ENCODE data around the gene PKD1L1. TPM values are rescaled to one million over a fixed set of nuclear protein-coding genes. Genes with fewer than 3 reads are reported as not detected.

The PKD1L1 gene
- polyA plus RNA-seq, 1 of the 3 experiments (the other 2 are of a cell fraction), result 0.10 TPM

- H3F3A ChIP-seq (replicated peaks; ENCODE audit: insufficient read depth), result no peaks in the 10 kb centered on the region
- H3K4me3 ChIP-seq (ENCODE audit: low read depth in 2 of 2, low read length in 1 of 2), result no peak overlapping the region
- peak overlapping the region; percentile 6 to 88; a peak in 2 of 4 replicates for H3K27ac ChIP-seq (ENCODE audit: low read depth in 2 of 2, low read length in 1 of 2)
- no peaks in the 10 kb centered on the region for H3K9me3 ChIP-seq
- ChIA-PET CTCF (interaction anchor here (0.5 to 1.0 kb wide), 3 partner anchors 24 to 241 kb away, joined by 3 to 5 read pairs (median 4); no protein-coding TSS in a partner anchor), POLR2A (no interaction called here)
- H3K4me2 ChIP-seq, result peak overlapping the region; percentile 27
- peak overlapping the region; percentile 14; the same call in 1 of the 2 replicates for H2AFZ ChIP-seq (ENCODE audit: low read depth)
- H3K27me3 ChIP-seq (ENCODE audit: insufficient read depth), result no peaks in the 10 kb centered on the region
- TF ChIP-seq CHD2 (IDR thresholded peaks at IDR 0.05; ENCODE audit: low read length, partially characterized antibody) (no peak), FOXJ3 (CRISPR knock-in tag; IDR thresholded peaks at IDR 0.05) (no peak), SIN3A (IDR thresholded peaks at IDR 0.05; ENCODE audit: borderline replicate concordance, low read depth, low read length) (no peak), FOSL2 (IDR thresholded peaks at IDR 0.05; ENCODE audit: borderline replicate concordance, low read depth) (no peak), TEAD4 (IDR thresholded peaks at IDR 0.05; ENCODE audit: borderline replicate concordance, insufficient read depth) (no peak), EP300 (IDR thresholded peaks at IDR 0.05; ENCODE audit: borderline replicate concordance in 1 of 2, low read depth in 1 of 2, low read length in 1 of 2) (no peak), RXRA (IDR thresholded peaks at IDR 0.05; ENCODE audit: borderline replicate concordance, low read depth) (no peak), REST (IDR thresholded peaks at IDR 0.05; ENCODE audit: low read depth, low read length) (no peak), GABPA (IDR thresholded peaks at IDR 0.05; ENCODE audit: low read depth) (no peak), FOXM1 (IDR thresholded peaks at IDR 0.05; ENCODE audit: low read depth) (no peak)
- TF ChIP-seq, protein P1, sequence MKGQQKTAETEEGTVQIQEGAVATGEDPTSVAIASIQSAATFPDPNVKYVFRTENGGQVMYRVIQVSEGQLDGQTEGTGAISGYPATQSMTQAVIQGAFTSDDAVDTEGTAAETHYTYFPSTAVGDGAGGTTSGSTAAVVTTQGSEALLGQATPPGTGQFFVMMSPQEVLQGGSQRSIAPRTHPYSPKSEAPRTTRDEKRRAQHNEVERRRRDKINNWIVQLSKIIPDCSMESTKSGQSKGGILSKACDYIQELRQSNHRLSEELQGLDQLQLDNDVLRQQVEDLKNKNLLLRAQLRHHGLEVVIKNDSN (IDR thresholded peaks at IDR 0.05; ENCODE audit: borderline replicate concordance, low read depth), result no peak
- TF ChIP-seq, protein P2, sequence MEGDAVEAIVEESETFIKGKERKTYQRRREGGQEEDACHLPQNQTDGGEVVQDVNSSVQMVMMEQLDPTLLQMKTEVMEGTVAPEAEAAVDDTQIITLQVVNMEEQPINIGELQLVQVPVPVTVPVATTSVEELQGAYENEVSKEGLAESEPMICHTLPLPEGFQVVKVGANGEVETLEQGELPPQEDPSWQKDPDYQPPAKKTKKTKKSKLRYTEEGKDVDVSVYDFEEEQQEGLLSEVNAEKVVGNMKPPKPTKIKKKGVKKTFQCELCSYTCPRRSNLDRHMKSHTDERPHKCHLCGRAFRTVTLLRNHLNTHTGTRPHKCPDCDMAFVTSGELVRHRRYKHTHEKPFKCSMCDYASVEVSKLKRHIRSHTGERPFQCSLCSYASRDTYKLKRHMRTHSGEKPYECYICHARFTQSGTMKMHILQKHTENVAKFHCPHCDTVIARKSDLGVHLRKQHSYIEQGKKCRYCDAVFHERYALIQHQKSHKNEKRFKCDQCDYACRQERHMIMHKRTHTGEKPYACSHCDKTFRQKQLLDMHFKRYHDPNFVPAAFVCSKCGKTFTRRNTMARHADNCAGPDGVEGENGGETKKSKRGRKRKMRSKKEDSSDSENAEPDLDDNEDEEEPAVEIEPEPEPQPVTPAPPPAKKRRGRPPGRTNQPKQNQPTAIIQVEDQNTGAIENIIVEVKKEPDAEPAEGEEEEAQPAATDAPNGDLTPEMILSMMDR (IDR thresholded peaks at IDR 0.05), result no peak
- TF ChIP-seq, protein P3, sequence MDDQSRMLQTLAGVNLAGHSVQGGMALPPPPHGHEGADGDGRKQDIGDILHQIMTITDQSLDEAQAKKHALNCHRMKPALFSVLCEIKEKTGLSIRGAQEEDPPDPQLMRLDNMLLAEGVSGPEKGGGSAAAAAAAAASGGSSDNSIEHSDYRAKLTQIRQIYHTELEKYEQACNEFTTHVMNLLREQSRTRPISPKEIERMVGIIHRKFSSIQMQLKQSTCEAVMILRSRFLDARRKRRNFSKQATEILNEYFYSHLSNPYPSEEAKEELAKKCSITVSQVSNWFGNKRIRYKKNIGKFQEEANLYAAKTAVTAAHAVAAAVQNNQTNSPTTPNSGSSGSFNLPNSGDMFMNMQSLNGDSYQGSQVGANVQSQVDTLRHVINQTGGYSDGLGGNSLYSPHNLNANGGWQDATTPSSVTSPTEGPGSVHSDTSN (IDR thresholded peaks at IDR 0.05), result no peak
- whole genome bisulfite sequencing (ENCODE audit: low lambda C conversion rate), result 88% methylated on average over 4 of the region's 4 CpGs
- H4K20me1 ChIP-seq (ENCODE audit: insufficient read depth), result no peaks in the 10 kb centered on the region
- DNase-seq, result no peak
- H3K36me3 ChIP-seq (replicated peaks in 1 of 2; ENCODE audit: control insufficient read depth in 1 of 2, insufficient read depth in 2 of 2, low read length in 1 of 2), result no peaks in the 10 kb centered on the region
- H3K4me1 ChIP-seq (ENCODE audit: control insufficient read depth in 1 of 2, insufficient read depth in 2 of 2, low read depth in 1 of 2, low read length in 1 of 2), result peaks cover 13 to 43% of the 10 kb centered on the region in 2 experiments
- no peaks in the 10 kb centered on the region for H3K9me2 ChIP-seq
- H3K79me2 ChIP-seq (ENCODE audit: insufficient read depth), result no peaks in the 10 kb centered on the region
- H3K9ac ChIP-seq, result no peak overlapping the region
These were observed 223.1 kb downstream of the PKD1L1 start for GRCh38 chr7:47725031-47725780.

Other genes starting within 250 kb of the PKD1L1 start
- 17.8 and 22.9 TPM in 2 replicates for gene HUS1, start 31.1 kb upstream of the PKD1L1 start, polyA plus RNA-seq (2012; rRNA removed)
- 0.12 TPM in 1 of 2 replicates, not detected in the other for gene SUN3, start 80.6 kb upstream of the PKD1L1 start, polyA plus RNA-seq (2012; rRNA removed)
- 0.41 and 0.71 TPM in 2 replicates for gene C7orf57, start 87.1 kb upstream of the PKD1L1 start, polyA plus RNA-seq (2012; rRNA removed)
- gene UPP1, start 140.8 kb upstream of the PKD1L1 start, polyA plus RNA-seq (2012; rRNA removed), result 56.9 and 57.5 TPM in 2 replicates
- gene ABCA13, start 223.0 kb upstream of the PKD1L1 start, polyA plus RNA-seq (2012; rRNA removed), result not detected in 2 replicates

Measured in SK-N-SH (cell line).